H1 (cell line): ENCODE data around the gene TMTC4. TPM values are rescaled to one million over a fixed set of nuclear protein-coding genes. Genes with fewer than 3 reads are reported as not detected.

Experiments
- CHD2 ChIP-seq: IDR thresholded peaks from 2 replicates; pipeline ENCODE4 v1.6.1; 2012; ENCODE audit warnings: low read length, improper control_type of control experiment
- SIN3A ChIP-seq, 2 experiments: IDR thresholded peaks in 1 of 2; conservative IDR thresholded peaks in 1 of 2; 2 replicates each; pipeline ENCODE4 v1.6.1; 2011 to 2012; ENCODE audit warnings: low read length in 2 of 2, improper control_type of control experiment in 1 of 2, low read depth in 1 of 2, mild to moderate bottlenecking in 1 of 2
- TEAD4 ChIP-seq: IDR thresholded peaks from 2 replicates; pipeline ENCODE4 v1.6.1; 2012; ENCODE audit warnings: low read depth, low read length, inconsistent platforms, mixed read lengths
- ZNF274 ChIP-seq: IDR thresholded peaks from 2 replicates; pipeline ENCODE4 v1.7.0; 2012; ENCODE audit warnings: low read length, borderline replicate concordance; ENCODE audit errors: extremely low read depth
- polyA plus RNA-seq, 7 experiments: library from polyadenylated mRNA; depleted of rRNA in 3 of 7; stranded (reverse) in 5 of 7; unstranded in 2 of 7; fragments of >200 nt in 5 of 7; fragments of 200-250 nt in 2 of 7; gene quantifications; 1 replicate in 5 of 7; 2 replicates in 1 of 7; 4 replicates in 1 of 7; pipeline versions ENCODE4 v1.2.1 to v1.2.3, GENCODE V29; 2011 to 2013; ENCODE audit warnings: missing spikeins in 2 of 7, mixed read lengths in 2 of 7
- total RNA-seq: library from RNA; stranded (reverse); fragmentation: NEBNext Ultra II Directional; extraction: Animal tissue kit (Norgen Biotek cat#: 25700); gene quantifications from 2 replicates; pipeline ENCODE4 v1.2.1, GENCODE V29; 2021
- TF ChIP-seq, protein P1 (sequence below): fragments of 300-600 bp; sonication (generic); IDR thresholded peaks from 2 replicates; pipeline ENCODE4 v1.7.1; 2012; ENCODE audit warnings: low read length, moderate library complexity, mild to moderate bottlenecking, inconsistent platforms; ENCODE audit not compliant: insufficient replicate concordance
- TF ChIP-seq, protein P2 (sequence below): IDR thresholded peaks from 2 replicates; pipeline ENCODE4 v1.6.1; 2012; ENCODE audit warnings: low read length, inconsistent platforms

The TMTC4 gene
- total and polyA plus RNA-seq, 2 of the 8 experiments (the other 6 are each of a cell fraction or from before 2014, with no cell fraction given): 26.3 to 42.6 TPM

DNA sequence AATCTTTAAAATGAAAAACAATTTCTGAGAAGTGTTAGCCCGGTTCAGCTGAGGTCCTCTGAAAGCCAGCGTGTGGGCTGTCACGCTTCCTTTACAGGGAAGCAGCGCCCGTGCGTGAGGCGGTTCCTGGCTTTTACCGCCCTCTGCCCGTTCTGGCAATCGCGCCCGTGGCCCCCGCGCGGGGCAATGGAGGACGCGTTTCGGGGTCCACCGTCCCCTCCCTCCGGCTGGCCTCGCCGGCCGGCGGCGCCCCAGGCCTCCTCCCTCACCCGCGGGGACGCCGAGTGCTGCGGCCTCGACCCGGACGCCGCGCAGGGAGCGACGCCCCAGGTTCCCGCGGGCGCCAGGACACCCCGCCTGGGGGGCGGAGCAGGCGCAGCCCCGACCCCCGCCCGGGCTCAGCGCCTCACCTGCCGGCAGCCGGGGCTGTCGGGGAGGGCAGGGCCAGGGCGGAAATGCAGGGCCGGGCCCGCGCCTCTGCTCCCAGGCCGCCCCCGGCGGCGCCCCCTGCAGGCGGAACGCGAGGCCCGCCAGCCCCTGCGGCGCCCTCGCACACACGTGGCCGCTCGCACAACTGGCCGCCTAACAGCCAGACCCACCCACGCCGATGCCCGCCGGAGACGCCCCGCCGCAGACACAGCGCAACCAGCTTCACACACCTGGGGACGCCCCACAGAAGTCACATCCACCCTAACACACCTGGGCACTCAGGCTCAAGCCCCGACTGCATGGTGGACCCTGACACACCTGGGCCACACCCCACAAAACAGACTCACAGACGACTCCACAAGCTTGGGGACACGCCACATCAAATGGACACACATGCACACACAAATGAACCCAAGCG, 86.0 kb downstream of the TMTC4 start, which contains the start of gene GGACT (continued):
- TF ChIP-seq TEAD4: peak; percentile 22; the same call in 1 of the 2 replicates
- TF ChIP-seq, protein P1, sequence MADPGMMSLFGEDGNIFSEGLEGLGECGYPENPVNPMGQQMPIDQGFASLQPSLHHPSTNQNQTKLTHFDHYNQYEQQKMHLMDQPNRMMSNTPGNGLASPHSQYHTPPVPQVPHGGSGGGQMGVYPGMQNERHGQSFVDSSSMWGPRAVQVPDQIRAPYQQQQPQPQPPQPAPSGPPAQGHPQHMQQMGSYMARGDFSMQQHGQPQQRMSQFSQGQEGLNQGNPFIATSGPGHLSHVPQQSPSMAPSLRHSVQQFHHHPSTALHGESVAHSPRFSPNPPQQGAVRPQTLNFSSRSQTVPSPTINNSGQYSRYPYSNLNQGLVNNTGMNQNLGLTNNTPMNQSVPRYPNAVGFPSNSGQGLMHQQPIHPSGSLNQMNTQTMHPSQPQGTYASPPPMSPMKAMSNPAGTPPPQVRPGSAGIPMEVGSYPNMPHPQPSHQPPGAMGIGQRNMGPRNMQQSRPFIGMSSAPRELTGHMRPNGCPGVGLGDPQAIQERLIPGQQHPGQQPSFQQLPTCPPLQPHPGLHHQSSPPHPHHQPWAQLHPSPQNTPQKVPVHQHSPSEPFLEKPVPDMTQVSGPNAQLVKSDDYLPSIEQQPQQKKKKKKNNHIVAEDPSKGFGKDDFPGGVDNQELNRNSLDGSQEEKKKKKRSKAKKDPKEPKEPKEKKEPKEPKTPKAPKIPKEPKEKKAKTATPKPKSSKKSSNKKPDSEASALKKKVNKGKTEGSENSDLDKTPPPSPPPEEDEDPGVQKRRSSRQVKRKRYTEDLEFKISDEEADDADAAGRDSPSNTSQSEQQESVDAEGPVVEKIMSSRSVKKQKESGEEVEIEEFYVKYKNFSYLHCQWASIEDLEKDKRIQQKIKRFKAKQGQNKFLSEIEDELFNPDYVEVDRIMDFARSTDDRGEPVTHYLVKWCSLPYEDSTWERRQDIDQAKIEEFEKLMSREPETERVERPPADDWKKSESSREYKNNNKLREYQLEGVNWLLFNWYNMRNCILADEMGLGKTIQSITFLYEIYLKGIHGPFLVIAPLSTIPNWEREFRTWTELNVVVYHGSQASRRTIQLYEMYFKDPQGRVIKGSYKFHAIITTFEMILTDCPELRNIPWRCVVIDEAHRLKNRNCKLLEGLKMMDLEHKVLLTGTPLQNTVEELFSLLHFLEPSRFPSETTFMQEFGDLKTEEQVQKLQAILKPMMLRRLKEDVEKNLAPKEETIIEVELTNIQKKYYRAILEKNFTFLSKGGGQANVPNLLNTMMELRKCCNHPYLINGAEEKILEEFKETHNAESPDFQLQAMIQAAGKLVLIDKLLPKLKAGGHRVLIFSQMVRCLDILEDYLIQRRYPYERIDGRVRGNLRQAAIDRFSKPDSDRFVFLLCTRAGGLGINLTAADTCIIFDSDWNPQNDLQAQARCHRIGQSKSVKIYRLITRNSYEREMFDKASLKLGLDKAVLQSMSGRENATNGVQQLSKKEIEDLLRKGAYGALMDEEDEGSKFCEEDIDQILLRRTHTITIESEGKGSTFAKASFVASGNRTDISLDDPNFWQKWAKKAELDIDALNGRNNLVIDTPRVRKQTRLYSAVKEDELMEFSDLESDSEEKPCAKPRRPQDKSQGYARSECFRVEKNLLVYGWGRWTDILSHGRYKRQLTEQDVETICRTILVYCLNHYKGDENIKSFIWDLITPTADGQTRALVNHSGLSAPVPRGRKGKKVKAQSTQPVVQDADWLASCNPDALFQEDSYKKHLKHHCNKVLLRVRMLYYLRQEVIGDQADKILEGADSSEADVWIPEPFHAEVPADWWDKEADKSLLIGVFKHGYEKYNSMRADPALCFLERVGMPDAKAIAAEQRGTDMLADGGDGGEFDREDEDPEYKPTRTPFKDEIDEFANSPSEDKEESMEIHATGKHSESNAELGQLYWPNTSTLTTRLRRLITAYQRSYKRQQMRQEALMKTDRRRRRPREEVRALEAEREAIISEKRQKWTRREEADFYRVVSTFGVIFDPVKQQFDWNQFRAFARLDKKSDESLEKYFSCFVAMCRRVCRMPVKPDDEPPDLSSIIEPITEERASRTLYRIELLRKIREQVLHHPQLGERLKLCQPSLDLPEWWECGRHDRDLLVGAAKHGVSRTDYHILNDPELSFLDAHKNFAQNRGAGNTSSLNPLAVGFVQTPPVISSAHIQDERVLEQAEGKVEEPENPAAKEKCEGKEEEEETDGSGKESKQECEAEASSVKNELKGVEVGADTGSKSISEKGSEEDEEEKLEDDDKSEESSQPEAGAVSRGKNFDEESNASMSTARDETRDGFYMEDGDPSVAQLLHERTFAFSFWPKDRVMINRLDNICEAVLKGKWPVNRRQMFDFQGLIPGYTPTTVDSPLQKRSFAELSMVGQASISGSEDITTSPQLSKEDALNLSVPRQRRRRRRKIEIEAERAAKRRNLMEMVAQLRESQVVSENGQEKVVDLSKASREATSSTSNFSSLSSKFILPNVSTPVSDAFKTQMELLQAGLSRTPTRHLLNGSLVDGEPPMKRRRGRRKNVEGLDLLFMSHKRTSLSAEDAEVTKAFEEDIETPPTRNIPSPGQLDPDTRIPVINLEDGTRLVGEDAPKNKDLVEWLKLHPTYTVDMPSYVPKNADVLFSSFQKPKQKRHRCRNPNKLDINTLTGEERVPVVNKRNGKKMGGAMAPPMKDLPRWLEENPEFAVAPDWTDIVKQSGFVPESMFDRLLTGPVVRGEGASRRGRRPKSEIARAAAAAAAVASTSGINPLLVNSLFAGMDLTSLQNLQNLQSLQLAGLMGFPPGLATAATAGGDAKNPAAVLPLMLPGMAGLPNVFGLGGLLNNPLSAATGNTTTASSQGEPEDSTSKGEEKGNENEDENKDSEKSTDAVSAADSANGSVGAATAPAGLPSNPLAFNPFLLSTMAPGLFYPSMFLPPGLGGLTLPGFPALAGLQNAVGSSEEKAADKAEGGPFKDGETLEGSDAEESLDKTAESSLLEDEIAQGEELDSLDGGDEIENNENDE: no peak
- TF ChIP-seq CHD2: no peak
- no peak for TF ChIP-seq SIN3A (conservative IDR thresholded peaks at IDR 0.05 in 1 of 2, IDR thresholded peaks at IDR 0.05 in 1 of 2; ENCODE audit: low read depth in 1 of 2, low read length in 2 of 2)
- TF ChIP-seq ZNF274: no peak
- TF ChIP-seq, protein P2, sequence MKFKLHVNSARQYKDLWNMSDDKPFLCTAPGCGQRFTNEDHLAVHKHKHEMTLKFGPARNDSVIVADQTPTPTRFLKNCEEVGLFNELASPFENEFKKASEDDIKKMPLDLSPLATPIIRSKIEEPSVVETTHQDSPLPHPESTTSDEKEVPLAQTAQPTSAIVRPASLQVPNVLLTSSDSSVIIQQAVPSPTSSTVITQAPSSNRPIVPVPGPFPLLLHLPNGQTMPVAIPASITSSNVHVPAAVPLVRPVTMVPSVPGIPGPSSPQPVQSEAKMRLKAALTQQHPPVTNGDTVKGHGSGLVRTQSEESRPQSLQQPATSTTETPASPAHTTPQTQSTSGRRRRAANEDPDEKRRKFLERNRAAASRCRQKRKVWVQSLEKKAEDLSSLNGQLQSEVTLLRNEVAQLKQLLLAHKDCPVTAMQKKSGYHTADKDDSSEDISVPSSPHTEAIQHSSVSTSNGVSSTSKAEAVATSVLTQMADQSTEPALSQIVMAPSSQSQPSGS: 0 out of 2 replicates have a peak, but pooled peaks have one; percentile 2
